Left ventricle myocardium inferior (tissue), 1 donor: Measurements from ENCODE around the gene MAP7. TPM values are rescaled to one million over a fixed set of nuclear protein-coding genes. Genes with fewer than 3 reads are reported as not detected.
A peak's percentile ranks its signal among the peaks of the same experiment; 100 is the strongest.

Experiments
- DNase-seq: peaks from one replicate; pipeline ENCODE4 v3.0.0-alpha.2; 2020
- H3K27ac ChIP-seq: fragments of 200-600 bp; replicated peaks from 2 replicates; pipeline ENCODE4 v1.8.0; 2021
- H3K27me3 ChIP-seq: fragments of 200-600 bp; 2 replicates; pipeline ENCODE4 v1.8.0; 2021; ENCODE audit warnings: low read depth
- H3K36me3 ChIP-seq: fragments of 200-600 bp; 2 replicates; pipeline ENCODE4 v1.8.0; 2021
- H3K4me1 ChIP-seq: fragments of 200-600 bp; 2 replicates; pipeline ENCODE4 v1.8.0; 2021
- H3K4me3 ChIP-seq: fragments of 200-600 bp; 2 replicates; pipeline ENCODE4 v1.8.0; 2021; ENCODE audit warnings: mild to moderate bottlenecking, moderate library complexity
- H3K9me3 ChIP-seq: fragments of 200-600 bp; replicated peaks from 2 replicates; pipeline ENCODE4 v1.8.0; 2021
- CTCF ChIP-seq: fragments of 200-600 bp; IDR thresholded peaks from 2 replicates; pipeline ENCODE4 v1.8.0; 2021; ENCODE audit warnings: antibody characterized with exemption, mild to moderate bottlenecking, borderline replicate concordance
- intact Hi-C: fragments of 100-400 bp; cut with micrococcal nuclease; formaldehyde crosslinking; loops from one replicate; pipeline ENCODE4 v1.11.0; 2022
- long read RNA-seq: library from polyadenylated mRNA; unstranded; transcript quantifications from one replicate; pipeline ENCODE4 v2.0.0, GENCODE V29; 2021
- total RNA-seq: library from RNA; stranded (reverse); fragmentation: NEBNext Ultra II Directional; extraction: Animal tissue kit (Norgen Biotek cat#: 25700); gene quantifications from one replicate; pipeline ENCODE4 v1.2.1, GENCODE V29; 2021
- donor health status: DM: no; HTN: yes; CAD: no; lungs with severe emphysema.

Gene MAP7
- 3.1 TPM for total RNA-seq
- long read RNA-seq, full-length matches to known transcripts: 7 of 11 reads
- long read RNA-seq, partial matches to known transcripts: 2 of 11 reads
- long read RNA-seq, other reads (novel, unspliced or antisense): 2 of 11 reads

GRCh38 chr6:136550330-136551071 is at the start of gene MAP7:
Gene MAP7 (minus strand): TSS chr6:136550422. CDS start chr6:136550408, 14 bp downstream.
- peak; percentile 51 for DNase-seq
- H3K4me3 ChIP-seq: peak within 1 kb of the TSS; percentile 86
- H3K27ac ChIP-seq: no peak within 1 kb of the TSS
- peaks cover 39% of the 10 kb centered on the region for H3K27me3 ChIP-seq
- H3K4me1 ChIP-seq: peaks cover 21% of the 10 kb centered on the region
- H3K36me3 ChIP-seq: peaks cover 2% of the 10 kb centered on the region
- intact Hi-C loops: no loop called here
- peak; percentile 87 for TF ChIP-seq CTCF
- H3K9me3 ChIP-seq: no peaks in the 10 kb centered on the region

GRCh38 chr6:136599329-136600011 is 49.2 kb upstream of the MAP7 start:
- H3K27ac ChIP-seq: peak overlapping the region; percentile 41
- no peaks in the 10 kb centered on the region for H3K27me3 ChIP-seq
- H3K9me3 ChIP-seq: no peaks in the 10 kb centered on the region
- intact Hi-C loops: no loop called here
- H3K36me3 ChIP-seq: peaks cover 16% of the 10 kb centered on the region
- no peak overlapping the region for H3K4me3 ChIP-seq
- no peak for DNase-seq
- peaks cover 32% of the 10 kb centered on the region for H3K4me1 ChIP-seq
- no peak for TF ChIP-seq CTCF

GRCh38 chr6:136598048-136598447 is 47.8 kb upstream of the MAP7 start:
- peaks cover 27% of the 10 kb centered on the region for H3K4me1 ChIP-seq
- peaks cover 10% of the 10 kb centered on the region for H3K36me3 ChIP-seq
- no peaks in the 10 kb centered on the region for H3K9me3 ChIP-seq
- intact Hi-C loops: no loop called here
- no peak overlapping the region for H3K27ac ChIP-seq
- no peaks in the 10 kb centered on the region for H3K27me3 ChIP-seq
- no peak for TF ChIP-seq CTCF
- H3K4me3 ChIP-seq: no peak overlapping the region
- no peak for DNase-seq

GRCh38 chr6:136594671-136595070 is 44.4 kb upstream of the MAP7 start:
- intact Hi-C loops: no loop called here
- TF ChIP-seq CTCF: no peak
- Histone ChIP-seq H3K4me1 (peaks cover 10% of the 10 kb centered on the region), H3K9me3 (no peaks in the 10 kb centered on the region), H3K27ac (no peak overlapping the region), H3K36me3 (peaks cover 31% of the 10 kb centered on the region), H3K4me3 (no peak overlapping the region), H3K27me3 (no peaks in the 10 kb centered on the region)
- DNase-seq: no peak

GRCh38 chr6:136593748-136594490 is 43.7 kb upstream of the MAP7 start:
- Histone ChIP-seq H3K9me3 (no peaks in the 10 kb centered on the region), H3K27ac (no peak overlapping the region), H3K4me1 (peaks cover 8% of the 10 kb centered on the region), H3K4me3 (no peak overlapping the region), H3K27me3 (no peaks in the 10 kb centered on the region), H3K36me3 (peaks cover 38% of the 10 kb centered on the region)
- no peak for DNase-seq
- intact Hi-C loops: no loop called here
- no peak for TF ChIP-seq CTCF
